Measurements from ENCODE around the gene RBBP8NL. TPM values are rescaled to one million over a fixed set of nuclear protein-coding genes. Genes with fewer than 3 reads are reported as not detected.

Gene RBBP8NL
- total and polyA plus RNA-seq, 2 of the 8 experiments (the other 6 are each of a cell fraction or from before 2014, with no cell fraction given) = 0.43 to 0.48 TPM

DNA sequence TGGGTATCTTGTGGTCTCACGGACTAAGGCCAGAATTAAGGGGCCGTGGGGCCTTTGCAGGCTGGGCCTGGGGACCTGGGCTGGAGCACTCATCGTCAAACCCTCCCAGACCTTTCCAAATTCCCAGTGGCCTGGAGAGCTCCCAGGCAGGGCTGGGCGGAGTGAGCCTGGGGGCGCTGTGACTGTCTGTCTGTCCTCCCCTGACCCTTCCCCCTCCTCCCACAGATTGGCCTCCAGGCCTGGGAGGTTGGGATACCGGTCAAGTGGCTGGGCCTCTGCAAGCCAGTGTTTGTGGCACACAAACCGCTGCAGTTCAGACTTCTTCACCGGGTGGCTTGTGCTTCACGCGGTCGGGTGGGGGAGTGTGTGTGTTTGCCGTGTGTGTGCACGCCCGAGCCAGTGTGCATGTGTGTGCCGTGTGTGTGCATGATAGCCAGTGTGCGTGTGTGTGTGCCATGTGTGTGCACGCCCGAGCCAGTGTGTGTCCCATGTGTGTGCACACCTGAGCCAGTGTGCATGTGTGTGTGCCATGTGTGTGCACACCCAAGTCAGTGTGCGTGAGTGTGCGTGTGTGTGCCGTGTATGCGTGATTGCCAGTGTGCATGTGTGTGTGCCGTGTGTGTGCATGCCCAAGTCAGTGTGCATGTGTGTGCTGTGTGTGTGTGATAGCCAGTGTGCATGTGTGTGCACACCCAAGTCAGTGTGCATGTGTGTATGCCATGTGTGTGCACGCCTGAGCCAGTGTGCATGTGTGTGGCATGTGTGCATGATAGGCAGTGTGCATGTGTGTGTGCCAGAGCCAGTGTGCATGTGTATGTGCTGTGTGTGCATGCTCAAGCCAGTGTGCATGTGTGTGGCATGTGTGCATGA lies 6.3 kb downstream of the RBBP8NL start:
- FAIRE-seq (no peak), DNase-seq (ENCODE audit: low read depth in 1 of 2, low spot score in 2 of 2) (no peak)
- Histone ChIP-seq H3K79me1 (ENCODE audit: low read depth, low read length) (no peaks in the 10 kb centered on the region), H4K8ac (ENCODE audit: extremely low read depth, insufficient read depth, low read length) (0 out of 2 replicates have a peak overlapping the region, but pooled peaks have one; percentile 68), H2BK120ac (replicated peaks; ENCODE audit: low read depth, low read length) (no peak overlapping the region), H3K18ac (ENCODE audit: extremely low read depth, low read length) (no peak overlapping the region; the same call in 1 of the 2 replicates), H2BK5ac (ENCODE audit: low read depth, low read length) (peak overlapping the region; percentile 3; the same call in 1 of the 2 replicates), H3K23ac (ENCODE audit: insufficient read length) (no peak overlapping the region), H4K5ac (ENCODE audit: insufficient read length, low read depth, low read length) (no peak overlapping the region), H3K14ac (ENCODE audit: insufficient read length) (no peak overlapping the region), H3K9me3 (ENCODE audit: insufficient read depth in 2 of 2, low read depth in 1 of 2, low read length in 1 of 2) (no peaks in the 10 kb centered on the region), H3K27ac (ENCODE audit: low read depth, low read length) (no peak overlapping the region), H3K4ac (replicated peaks; ENCODE audit: insufficient read length, low read depth, low read length) (no peak overlapping the region), H3K4me1 (replicated peaks in 1 of 4; ENCODE audit: control insufficient read depth in 3 of 4, insufficient read depth in 4 of 4, low read length in 3 of 4) (peaks cover 0 to 12% (median under 1%) of the 10 kb centered on the region in 4 experiments; a peak in 4 of 7 replicates), H3K56ac (replicated peaks; ENCODE audit: insufficient read length, low read depth, low read length) (no peak overlapping the region), H3K4me2 (ENCODE audit: insufficient read depth in 1 of 2, low read depth in 2 of 2, low read length in 2 of 2) (no peak overlapping the region), H2BK15ac (ENCODE audit: low read length) (peak overlapping the region; percentile 90), H3K36me3 (ENCODE audit: control insufficient read depth in 2 of 4, insufficient read depth in 4 of 4, low read length in 3 of 4) (no peaks in the 10 kb centered on the region; a peak in 1 of 8 replicates), H3K23me2 (ENCODE audit: low read depth, low read length) (no peaks in the 10 kb centered on the region), H2BK12ac (ENCODE audit: low read depth, low read length) (peak overlapping the region; percentile 61; the same call in 1 of the 2 replicates), H2BK20ac (ENCODE audit: low read length) (peak overlapping the region; percentile 72; the same call in 1 of the 2 replicates), H3K27me3 (replicated peaks in 1 of 4; ENCODE audit: control insufficient read depth in 3 of 4, extremely low read depth in 1 of 4, insufficient read depth in 3 of 4, low read length in 3 of 4) (no peaks in the 10 kb centered on the region), H3K79me2 (ENCODE audit: control insufficient read depth in 1 of 2, insufficient read depth in 2 of 2, low read length in 2 of 2) (no peaks in the 10 kb centered on the region), H2AK5ac (ENCODE audit: low read depth, low read length) (peak overlapping the region; percentile 84), H3K9ac (replicated peaks in 1 of 4; ENCODE audit: extremely low read depth in 1 of 4, low read depth in 3 of 4, low read length in 3 of 4) (no peak overlapping the region), H3K4me3 (ENCODE audit: extremely low read depth in 1 of 4, insufficient read depth in 2 of 4, low read depth in 3 of 4, low read length in 4 of 4) (no peak overlapping the region), H4K91ac (replicated peaks; ENCODE audit: insufficient read length, low read length) (peak overlapping the region; percentile 97), H2AFZ (ENCODE audit: low read length) (no peak overlapping the region), H4K20me1 (replicated peaks in 1 of 2; ENCODE audit: control insufficient read depth in 1 of 2, insufficient read depth in 2 of 2, low read length in 2 of 2) (peaks cover 0 to 8% of the 10 kb centered on the region in 2 experiments)
- CTCF ChIA-PET (ENCODE audit: partially characterized antibody) = interaction anchor here (0.9 to 10.8 kb wide), 5 partner anchors 9 to 43 kb away, joined by 3 to 104 read pairs (median 11); no protein-coding TSS in a partner anchor
- 92% methylated on average over 23 of the region's 24 CpGs; no CpG with 5 or more reads in 1 of the 2 experiments for WGBS, 2 experiments (ENCODE audit: extremely low coverage in 1 of 2, insufficient coverage in 1 of 2, insufficient read length in 1 of 2, insufficient replicate concordance in 2 of 2, low coverage in 1 of 2, low lambda C conversion rate in 2 of 2, missing lambda C conversion rate in 1 of 2)
- POLR2A ChIA-PET (ENCODE audit: partially characterized antibody) = interaction anchor here (0.6 to 1.4 kb wide), 4 partner anchors 10 to 59 kb away, joined by 3 to 4 read pairs (median 3); no protein-coding TSS in a partner anchor
- TF ChIP-seq E2F6 (IDR thresholded peaks at IDR 0.05) = no peak
- no peak for TF ChIP-seq POU5F1 (IDR thresholded peaks at IDR 0.05; ENCODE audit: low read depth, low read length)
- no peak for TF ChIP-seq RBBP5 (IDR thresholded peaks at IDR 0.05; ENCODE audit: borderline replicate concordance, low read depth, low read length)
- no peak for TF ChIP-seq BACH1 (IDR thresholded peaks at IDR 0.05; ENCODE audit: low read length)
- no peak for TF ChIP-seq HDAC2 (IDR thresholded peaks at IDR 0.05; ENCODE audit: borderline replicate concordance in 1 of 2, low read depth in 2 of 2, low read length in 2 of 2)
- TF ChIP-seq BRCA1 (IDR thresholded peaks at IDR 0.05; ENCODE audit: low read depth, low read length) = no peak
- TF ChIP-seq SUZ12 (IDR thresholded peaks at IDR 0.05; ENCODE audit: low read length) = no peak
- no peak for TF ChIP-seq RNF2 (IDR thresholded peaks at IDR 0.05; ENCODE audit: borderline replicate concordance, low read depth, low read length, missing control alignments, poor library complexity, severe bottlenecking)
- TF ChIP-seq KDM5A (IDR thresholded peaks at IDR 0.05; ENCODE audit: low read length) = no peak

Measured in H1 (cell line).